ENCODE measurements around the gene ANKRD13A. TPM values are rescaled to one million over a fixed set of nuclear protein-coding genes. Genes with fewer than 3 reads are reported as not detected.
"Not testable (repeated sequence)": the region's sequence is repeated elsewhere in the genome, so short reads cannot be mapped to it uniquely, and the experiment has no call there.

ANKRD13A gene
- total RNA-seq, 1 donor from 2014 or later = 50.9 TPM

GRCh38 chr12:109983432-109984142, 15.6 kb upstream of the ANKRD13A start:
- DNase-seq (ENCODE audit: low spot score) = no peak

GRCh38 chr12:109986236-109986635, 13.0 kb upstream of the ANKRD13A start:
- not testable (repeated sequence) for DNase-seq (ENCODE audit: low spot score)

GRCh38 chr12:109987615-109988014, 11.6 kb upstream of the ANKRD13A start:
- no peak for DNase-seq (ENCODE audit: low spot score)

- DNase-seq (ENCODE audit: low spot score) = no peak
These were observed 11.0 kb upstream of the ANKRD13A start for GRCh38 chr12:109988274-109988673.

GRCh38 chr12:109988903-109989302, 10.3 kb upstream of the ANKRD13A start:
- no peak for DNase-seq (ENCODE audit: low spot score)

- DNase-seq (ENCODE audit: low spot score) = no peak
These were observed 9.8 kb upstream of the ANKRD13A start for GRCh38 chr12:109989380-109989779.

- no peak for DNase-seq (ENCODE audit: low spot score)
These were observed 7.6 kb upstream of the ANKRD13A start for GRCh38 chr12:109991586-109991985.

- DNase-seq (ENCODE audit: low spot score) = no peak
These were observed 6.1 kb upstream of the ANKRD13A start for GRCh38 chr12:109993091-109993490.

- no peak for DNase-seq (ENCODE audit: low spot score)
These were observed 4.6 kb upstream of the ANKRD13A start for GRCh38 chr12:109994401-109995175.

- no peak for DNase-seq (ENCODE audit: low spot score)
These were observed 3.9 kb upstream of the ANKRD13A start for GRCh38 chr12:109995361-109995685.

GRCh38 chr12:109995686-109996482, 3.3 kb upstream of the ANKRD13A start, which contains the start of gene GIT2:
Gene GIT2, minus strand, starts transcription at chr12:109996368. Its CDS starts 144 bp downstream, at chr12:109996224.
- DNase-seq (ENCODE audit: low spot score) = peak; percentile 93

- no peak for DNase-seq (ENCODE audit: low spot score)
These were observed 2.8 kb upstream of the ANKRD13A start for GRCh38 chr12:109996483-109996853.

GRCh38 chr12:109997393-109997792, 1.8 kb upstream of the ANKRD13A start:
- no peak for DNase-seq (ENCODE audit: low spot score)

- DNase-seq (ENCODE audit: low spot score) = no peak
These were observed 858 bp upstream of the ANKRD13A start for GRCh38 chr12:109998241-109998903.

- DNase-seq (ENCODE audit: low spot score) = peak; percentile 51
These were observed 380 bp downstream of the ANKRD13A start for GRCh38 chr12:109999649-109999971.

GRCh38 chr12:109999983-110000505, 814 bp downstream of the ANKRD13A start:
- DNase-seq (ENCODE audit: low spot score) = peak; percentile 50

GRCh38 chr12:110001596-110001995, 2.4 kb downstream of the ANKRD13A start:
- DNase-seq (ENCODE audit: low spot score) = no peak

- no peak for DNase-seq (ENCODE audit: low spot score)
These were observed 3.7 kb downstream of the ANKRD13A start for GRCh38 chr12:110002676-110003515.

- no peak for DNase-seq (ENCODE audit: low spot score)
These were observed 5.4 kb downstream of the ANKRD13A start for GRCh38 chr12:110004598-110004997.

GRCh38 chr12:110005319-110005973, 6.2 kb downstream of the ANKRD13A start:
- DNase-seq (ENCODE audit: low spot score) = no peak
